NCI-H1694 treated with DMSO at 0.1 percent for 48 hours (cell line): Measurements from ENCODE around the gene FGD5.
"Not testable (repeated sequence)": the region's sequence is repeated elsewhere in the genome, so short reads cannot be mapped to it uniquely, and the experiment has no call there.

Source experiments
- DNase-seq: peaks from one replicate; lab custom pipeline; 2025; lab: John Stamatoyannopoulos, UW

FGD5 gene

GRCh38 chr3:14879211-14879874, 60.6 kb downstream of the FGD5 start:
- DNase-seq: peak; percentile 12

- DNase-seq: no peak
Measured at GRCh38 chr3:14880447-14881106, 61.8 kb downstream of the FGD5 start.

- no peak for DNase-seq
Measured at GRCh38 chr3:14883226-14883625, 64.5 kb downstream of the FGD5 start.

GRCh38 chr3:14884665-14885064, 65.9 kb downstream of the FGD5 start:
- DNase-seq: no peak

- no peak for DNase-seq
Measured at GRCh38 chr3:14885307-14885706, 66.5 kb downstream of the FGD5 start.

GRCh38 chr3:14886101-14886500, 67.3 kb downstream of the FGD5 start:
- DNase-seq: no peak

- DNase-seq: no peak
Measured at GRCh38 chr3:14889205-14889604, 70.4 kb downstream of the FGD5 start.

- DNase-seq: no peak
Measured at GRCh38 chr3:14889943-14890342, 71.2 kb downstream of the FGD5 start.

- no peak for DNase-seq
Measured at GRCh38 chr3:14890476-14890875, 71.7 kb downstream of the FGD5 start.

- DNase-seq: no peak
Measured at GRCh38 chr3:14891135-14892132, 72.7 kb downstream of the FGD5 start.

GRCh38 chr3:14892226-14892625, 73.5 kb downstream of the FGD5 start:
- no peak for DNase-seq

GRCh38 chr3:14894085-14894484, 75.3 kb downstream of the FGD5 start:
- no peak for DNase-seq

GRCh38 chr3:14897266-14897665, 78.5 kb downstream of the FGD5 start:
- no peak for DNase-seq

GRCh38 chr3:14898929-14899328, 80.2 kb downstream of the FGD5 start:
- DNase-seq: no peak

- no peak for DNase-seq
Measured at GRCh38 chr3:14899993-14900618, 81.3 kb downstream of the FGD5 start.

- DNase-seq: no peak
Measured at GRCh38 chr3:14900881-14901873, 82.4 kb downstream of the FGD5 start.

- no peak for DNase-seq
Measured at GRCh38 chr3:14902719-14903118, 84.0 kb downstream of the FGD5 start.

GRCh38 chr3:14903501-14903900, 84.7 kb downstream of the FGD5 start:
- not testable (repeated sequence) for DNase-seq

GRCh38 chr3:14905055-14905657, 86.4 kb downstream of the FGD5 start:
- no peak for DNase-seq

GRCh38 chr3:14906355-14906971, 87.7 kb downstream of the FGD5 start:
- no peak for DNase-seq
